Measurements from ENCODE around the gene FAT3. TPM values are rescaled to one million over a fixed set of nuclear protein-coding genes. Genes with fewer than 3 reads are reported as not detected.

FAT3 gene
- total RNA-seq, 1 experiment from 2014 or later = 9.1 TPM

DNA sequence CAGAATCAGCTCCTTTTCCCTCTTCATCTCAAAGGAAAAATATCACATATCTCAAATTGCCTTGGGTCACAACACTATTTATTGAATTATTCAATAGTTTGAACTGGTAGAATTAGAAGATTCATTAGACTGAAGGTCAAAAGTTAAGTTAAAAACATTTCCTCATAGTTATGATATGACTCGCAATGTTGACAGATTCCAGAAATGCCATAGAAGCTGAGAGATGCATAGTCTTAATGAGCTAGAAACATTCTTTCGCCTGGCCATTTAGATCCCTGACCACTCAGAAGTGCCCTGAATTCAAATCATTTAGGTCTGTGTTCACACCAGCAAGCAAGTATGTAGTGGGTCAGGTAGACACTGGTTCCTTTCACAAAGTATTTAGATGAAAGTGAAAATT is 44.4 kb downstream of the FAT3 start:
- CTCF ChIA-PET = no interaction called here
- intact Hi-C loops (cut with micrococcal nuclease; ENCODE audit: unreplicated experiment) = no loop called here
- no TSS peak for BruUV-seq (replicated peaks)

DNA sequence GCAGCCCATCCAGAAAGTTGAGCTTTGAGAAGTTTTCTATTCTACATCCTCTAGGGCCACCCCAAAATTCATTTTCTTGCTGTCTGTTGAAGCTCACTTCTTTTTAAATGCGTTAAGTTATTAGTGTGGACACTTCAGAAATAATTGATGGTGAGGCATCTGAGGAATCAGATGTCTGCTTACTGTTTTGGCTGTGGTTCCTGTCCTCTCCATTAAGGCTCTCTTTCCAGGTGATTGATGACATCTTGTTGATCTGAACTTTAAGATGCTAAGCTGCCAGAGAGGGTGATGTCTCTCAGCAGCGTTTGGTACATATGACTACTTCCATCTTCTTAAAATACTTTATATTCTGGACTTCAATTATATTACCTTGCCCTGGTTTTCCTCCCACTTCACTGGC is 45.2 kb downstream of the FAT3 start:
- POLR2A ChIA-PET (ENCODE audit: low non-redundant PET) = no interaction called here

More for the DNA sequence above, 44.4 kb downstream of the FAT3 start:
- no peak for TF ChIP-seq EZH2 (IDR thresholded peaks at IDR 0.05; ENCODE audit: borderline replicate concordance, low read depth, low read length, poor library complexity, severe bottlenecking)
- TF ChIP-seq, protein P1, sequence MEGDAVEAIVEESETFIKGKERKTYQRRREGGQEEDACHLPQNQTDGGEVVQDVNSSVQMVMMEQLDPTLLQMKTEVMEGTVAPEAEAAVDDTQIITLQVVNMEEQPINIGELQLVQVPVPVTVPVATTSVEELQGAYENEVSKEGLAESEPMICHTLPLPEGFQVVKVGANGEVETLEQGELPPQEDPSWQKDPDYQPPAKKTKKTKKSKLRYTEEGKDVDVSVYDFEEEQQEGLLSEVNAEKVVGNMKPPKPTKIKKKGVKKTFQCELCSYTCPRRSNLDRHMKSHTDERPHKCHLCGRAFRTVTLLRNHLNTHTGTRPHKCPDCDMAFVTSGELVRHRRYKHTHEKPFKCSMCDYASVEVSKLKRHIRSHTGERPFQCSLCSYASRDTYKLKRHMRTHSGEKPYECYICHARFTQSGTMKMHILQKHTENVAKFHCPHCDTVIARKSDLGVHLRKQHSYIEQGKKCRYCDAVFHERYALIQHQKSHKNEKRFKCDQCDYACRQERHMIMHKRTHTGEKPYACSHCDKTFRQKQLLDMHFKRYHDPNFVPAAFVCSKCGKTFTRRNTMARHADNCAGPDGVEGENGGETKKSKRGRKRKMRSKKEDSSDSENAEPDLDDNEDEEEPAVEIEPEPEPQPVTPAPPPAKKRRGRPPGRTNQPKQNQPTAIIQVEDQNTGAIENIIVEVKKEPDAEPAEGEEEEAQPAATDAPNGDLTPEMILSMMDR (conservative IDR thresholded peaks at IDR 0.05; ENCODE audit: low read depth, low read length) = no peak
- DNase-seq (ENCODE audit: low spot score) = no peak
- Histone ChIP-seq H3K27ac (ENCODE audit: low read depth, low read length, poor library complexity, severe bottlenecking) (no peak overlapping the region), H3K4me3 (ENCODE audit: low read depth, low read length, poor library complexity, severe bottlenecking) (no peak overlapping the region), H3K36me3 (ENCODE audit: insufficient read depth, low read length, poor library complexity, severe bottlenecking) (no peaks in the 10 kb centered on the region), H3K9me3 (ENCODE audit: low read depth, low read length, poor library complexity, severe bottlenecking) (no peaks in the 10 kb centered on the region), H3K4me1 (ENCODE audit: insufficient read depth, low read length, poor library complexity, severe bottlenecking) (no peaks in the 10 kb centered on the region), H3K27me3 (replicated peaks; ENCODE audit: insufficient read depth, low read depth, low read length, poor library complexity) (no peaks in the 10 kb centered on the region)
- POLR2A ChIA-PET (ENCODE audit: low non-redundant PET) = no interaction called here

DNA sequence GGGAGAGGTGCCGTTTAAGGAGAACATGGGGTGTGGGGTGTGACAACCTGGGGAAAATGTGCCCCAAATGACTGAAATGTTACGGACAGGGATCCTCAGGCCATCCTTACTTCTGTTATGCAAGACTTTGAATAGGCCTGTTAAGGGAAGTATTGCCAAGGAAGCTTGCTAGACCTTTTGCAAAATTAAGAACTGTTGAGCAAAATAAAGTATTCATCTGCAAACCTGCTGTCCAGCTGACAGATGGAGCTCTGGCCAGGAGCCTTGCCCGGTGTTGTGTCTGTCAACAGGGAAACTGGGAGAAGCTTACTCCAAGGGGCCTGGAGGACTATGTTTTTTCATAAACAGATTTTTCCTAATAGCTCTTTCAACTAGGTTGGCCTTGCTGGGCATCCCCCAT is 48.0 kb downstream of the FAT3 start:
- no peak for DNase-seq (ENCODE audit: low spot score)
- TF ChIP-seq EZH2 (IDR thresholded peaks at IDR 0.05; ENCODE audit: borderline replicate concordance, low read depth, low read length, poor library complexity, severe bottlenecking) = no peak
- TF ChIP-seq, protein P1 (conservative IDR thresholded peaks at IDR 0.05; ENCODE audit: low read depth, low read length) = no peak
- intact Hi-C loops (cut with micrococcal nuclease; ENCODE audit: unreplicated experiment) = no loop called here
- no peaks in the 10 kb centered on the region for H3K36me3 ChIP-seq (ENCODE audit: insufficient read depth, low read length, poor library complexity, severe bottlenecking)
- no peaks in the 10 kb centered on the region for H3K4me1 ChIP-seq (ENCODE audit: insufficient read depth, low read length, poor library complexity, severe bottlenecking)
- no peak overlapping the region for H3K4me3 ChIP-seq (ENCODE audit: low read depth, low read length, poor library complexity, severe bottlenecking)
- CTCF ChIA-PET = no interaction called here
- POLR2A ChIA-PET (ENCODE audit: low non-redundant PET) = no interaction called here
- H3K27me3 ChIP-seq (replicated peaks; ENCODE audit: insufficient read depth, low read depth, low read length, poor library complexity) = no peaks in the 10 kb centered on the region
- BruUV-seq (replicated peaks) = no TSS peak
- H3K27ac ChIP-seq (ENCODE audit: low read depth, low read length, poor library complexity, severe bottlenecking) = no peak overlapping the region
- no peaks in the 10 kb centered on the region for H3K9me3 ChIP-seq (ENCODE audit: low read depth, low read length, poor library complexity, severe bottlenecking)

More for the DNA sequence above, 45.2 kb downstream of the FAT3 start:
- TF ChIP-seq EZH2 (IDR thresholded peaks at IDR 0.05; ENCODE audit: borderline replicate concordance, low read depth, low read length, poor library complexity, severe bottlenecking) = no peak
- TF ChIP-seq, protein P1 (conservative IDR thresholded peaks at IDR 0.05; ENCODE audit: low read depth, low read length) = no peak
- H3K27me3 ChIP-seq (replicated peaks; ENCODE audit: insufficient read depth, low read depth, low read length, poor library complexity) = no peaks in the 10 kb centered on the region
- no peak overlapping the region for H3K27ac ChIP-seq (ENCODE audit: low read depth, low read length, poor library complexity, severe bottlenecking)
- intact Hi-C loops (cut with micrococcal nuclease; ENCODE audit: unreplicated experiment) = no loop called here
- no peaks in the 10 kb centered on the region for H3K4me1 ChIP-seq (ENCODE audit: insufficient read depth, low read length, poor library complexity, severe bottlenecking)
- no peak overlapping the region for H3K4me3 ChIP-seq (ENCODE audit: low read depth, low read length, poor library complexity, severe bottlenecking)
- CTCF ChIA-PET = no interaction called here
- no TSS peak for BruUV-seq (replicated peaks)
- H3K9me3 ChIP-seq (ENCODE audit: low read depth, low read length, poor library complexity, severe bottlenecking) = no peaks in the 10 kb centered on the region
- H3K36me3 ChIP-seq (ENCODE audit: insufficient read depth, low read length, poor library complexity, severe bottlenecking) = no peaks in the 10 kb centered on the region
- no peak for DNase-seq (ENCODE audit: low spot score)

Data from A673 (cell line).